Fibroblast of lung (primary cell): ENCODE results near the gene TXNDC11. TPM values are rescaled to one million over a fixed set of nuclear protein-coding genes. Genes with fewer than 3 reads are reported as not detected.

ENCODE experiments used
- DNase-seq, 2 donors: peaks; one replicate each; pipeline versions ENCODE4 v3.0.0 to v3.0.0-alpha.2; 2010; ENCODE audit warnings: low read depth in 2 of 2
- H2AFZ ChIP-seq: 2 replicates; pipeline ENCODE4 v1.5.1; 2012; ENCODE audit warnings: low read length, control low read depth, inconsistent platforms
- H3K27ac ChIP-seq: 2 replicates; pipeline ENCODE4 v1.5.1; 2011; ENCODE audit warnings: low read length, control low read depth; ENCODE audit not compliant: insufficient read depth
- H3K27me3 ChIP-seq: 2 replicates; pipeline ENCODE4 v1.5.1; 2011; ENCODE audit warnings: mild to moderate bottlenecking, low read length; ENCODE audit not compliant: control insufficient read depth, insufficient read depth
- H3K36me3 ChIP-seq: 2 replicates; pipeline ENCODE4 v1.5.1; 2011; ENCODE audit warnings: low read length; ENCODE audit not compliant: control insufficient read depth, insufficient read depth
- H3K4me1 ChIP-seq: 2 replicates; pipeline ENCODE4 v1.5.1; 2011; ENCODE audit warnings: low read length; ENCODE audit not compliant: control insufficient read depth, insufficient read depth; ENCODE audit errors: extremely low read depth
- H3K4me2 ChIP-seq: 2 replicates; pipeline ENCODE4 v1.5.1; 2011; ENCODE audit warnings: low read length, control low read depth; ENCODE audit not compliant: insufficient read depth; ENCODE audit errors: extremely low read depth
- H3K4me3 ChIP-seq, 4 experiments: fragments of 200-600 bp in 1 of 4; sonication (generic) in 1 of 4; replicated peaks in 1 of 4; 2 replicates each; pipeline ENCODE4 v1.5.1; 2011 to 2016; ENCODE audit warnings: low read length in 4 of 4, low read depth in 3 of 4, mild to moderate bottlenecking in 3 of 4, control low read depth in 2 of 4, inconsistent platforms in 1 of 4, mixed read lengths in 1 of 4; ENCODE audit not compliant: insufficient read depth in 1 of 4; ENCODE audit errors: control extremely low read depth in 1 of 4
- H3K79me2 ChIP-seq: 2 replicates; pipeline ENCODE4 v1.5.1; 2012; ENCODE audit warnings: mild to moderate bottlenecking, low read length, inconsistent platforms; ENCODE audit not compliant: control insufficient read depth, insufficient read depth
- H3K9ac ChIP-seq: 2 replicates; pipeline ENCODE4 v1.5.1; 2011; ENCODE audit warnings: mild to moderate bottlenecking, low read length, control low read depth; ENCODE audit not compliant: insufficient read depth
- H3K9me3 ChIP-seq: 2 replicates; pipeline ENCODE4 v1.5.1; 2012; ENCODE audit warnings: low read depth, low read length; ENCODE audit not compliant: control insufficient read depth, insufficient read depth
- H4K20me1 ChIP-seq: 2 replicates; pipeline ENCODE4 v1.5.1; 2011; ENCODE audit warnings: low read length; ENCODE audit not compliant: control insufficient read depth, insufficient read depth; ENCODE audit errors: extremely low read depth
- EZH2 ChIP-seq: IDR thresholded peaks from 2 replicates; pipeline ENCODE4 v1.5.1; 2012; ENCODE audit warnings: low read length, control low read depth, mild to moderate bottlenecking; ENCODE audit errors: missing control alignments
- polyA plus RNA-seq, 2 donors: library from polyadenylated mRNA; depleted of rRNA in 1 of 2; stranded (reverse) in 1 of 2; unstranded in 1 of 2; fragments of >200 nt; gene quantifications; 2 replicates each; pipeline ENCODE4 v1.2.1, GENCODE V29; 2011 to 2012; ENCODE audit warnings: missing spikeins in 1 of 2
- total RNA-seq: library from RNA; depleted of rRNA; stranded (reverse); fragments of >200 nt; gene quantifications from 2 replicates; pipeline ENCODE4 v1.2.1, GENCODE V29; 2014
- TF ChIP-seq, protein P1 (sequence below), 2 donors: IDR thresholded peaks in 1 of 2; conservative IDR thresholded peaks in 1 of 2; 1 replicate in 1 of 2; 2 replicates in 1 of 2; pipeline ENCODE4 v1.5.1; 2011 to 2012; ENCODE audit warnings: low read length in 2 of 2, control low read depth in 1 of 2, inconsistent platforms in 1 of 2, low read depth in 1 of 2, mild to moderate bottlenecking in 1 of 2

The TXNDC11 gene
- total and polyA plus RNA-seq, 2 donors (not counting 1 experiment from before 2014, with no cell fraction given): 26.8 to 46.2 TPM

DNA sequence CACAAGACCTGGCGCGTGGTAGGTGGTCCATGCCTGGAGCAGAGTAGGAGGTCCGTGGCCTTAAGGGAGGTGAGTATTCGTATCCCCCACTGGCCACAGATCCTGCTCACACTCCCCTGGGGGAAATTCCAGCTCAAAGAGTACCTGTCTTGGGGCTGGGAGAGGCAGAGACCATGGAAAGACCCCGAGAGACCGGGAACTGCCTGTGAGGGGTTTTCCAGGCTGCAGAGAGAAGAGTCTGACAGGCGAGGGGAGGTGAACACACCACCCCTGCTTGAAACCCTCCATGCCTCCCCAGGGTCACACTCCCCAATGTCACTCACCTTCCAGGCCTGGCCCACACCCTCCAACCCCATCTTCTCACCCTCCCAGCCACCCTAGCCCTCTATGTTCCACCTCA lies 87.0 kb downstream of the TXNDC11 start:
- H3K79me2 ChIP-seq: no peaks in the 10 kb centered on the region
- no peak overlapping the region for H3K9ac ChIP-seq
- H3K27me3 ChIP-seq: no peaks in the 10 kb centered on the region
- H3K4me1 ChIP-seq: no peaks in the 10 kb centered on the region
- H3K9me3 ChIP-seq: no peaks in the 10 kb centered on the region
- no peak overlapping the region for H3K4me3 ChIP-seq
- no peak overlapping the region for H3K27ac ChIP-seq
- H2AFZ ChIP-seq: no peak overlapping the region
- H3K4me2 ChIP-seq: no peak overlapping the region
- DNase-seq: no peak
- H4K20me1 ChIP-seq: no peaks in the 10 kb centered on the region
- TF ChIP-seq, protein P1, sequence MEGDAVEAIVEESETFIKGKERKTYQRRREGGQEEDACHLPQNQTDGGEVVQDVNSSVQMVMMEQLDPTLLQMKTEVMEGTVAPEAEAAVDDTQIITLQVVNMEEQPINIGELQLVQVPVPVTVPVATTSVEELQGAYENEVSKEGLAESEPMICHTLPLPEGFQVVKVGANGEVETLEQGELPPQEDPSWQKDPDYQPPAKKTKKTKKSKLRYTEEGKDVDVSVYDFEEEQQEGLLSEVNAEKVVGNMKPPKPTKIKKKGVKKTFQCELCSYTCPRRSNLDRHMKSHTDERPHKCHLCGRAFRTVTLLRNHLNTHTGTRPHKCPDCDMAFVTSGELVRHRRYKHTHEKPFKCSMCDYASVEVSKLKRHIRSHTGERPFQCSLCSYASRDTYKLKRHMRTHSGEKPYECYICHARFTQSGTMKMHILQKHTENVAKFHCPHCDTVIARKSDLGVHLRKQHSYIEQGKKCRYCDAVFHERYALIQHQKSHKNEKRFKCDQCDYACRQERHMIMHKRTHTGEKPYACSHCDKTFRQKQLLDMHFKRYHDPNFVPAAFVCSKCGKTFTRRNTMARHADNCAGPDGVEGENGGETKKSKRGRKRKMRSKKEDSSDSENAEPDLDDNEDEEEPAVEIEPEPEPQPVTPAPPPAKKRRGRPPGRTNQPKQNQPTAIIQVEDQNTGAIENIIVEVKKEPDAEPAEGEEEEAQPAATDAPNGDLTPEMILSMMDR (conservative IDR thresholded peaks at IDR 0.05 in 1 of 2, IDR thresholded peaks at IDR 0.05 in 1 of 2; ENCODE audit: low read depth in 1 of 2, low read length in 2 of 2): no peak
- H3K36me3 ChIP-seq: no peaks in the 10 kb centered on the region

DNA sequence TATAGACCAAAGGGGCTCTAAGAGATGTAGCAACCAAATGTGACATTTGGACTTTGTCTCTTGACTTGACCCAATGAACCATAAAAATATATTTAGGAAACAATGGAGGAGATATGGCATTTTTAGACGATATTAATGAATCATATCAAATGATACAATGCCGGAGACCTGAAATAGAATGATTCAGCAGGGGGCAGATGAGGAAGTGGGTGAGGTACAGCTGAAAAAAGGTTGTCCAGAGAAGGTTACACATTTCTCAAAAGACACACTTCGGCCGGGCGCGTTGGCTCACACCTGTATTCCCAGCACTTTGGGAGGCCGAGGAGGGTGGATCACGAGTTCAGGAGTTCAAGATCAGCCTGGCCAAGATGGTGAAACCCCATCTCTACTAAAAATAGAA lies 90.9 kb downstream of the TXNDC11 start:
- Histone ChIP-seq H3K27ac (no peak overlapping the region), H3K79me2 (no peaks in the 10 kb centered on the region), H2AFZ (no peak overlapping the region), H3K9me3 (no peaks in the 10 kb centered on the region), H4K20me1 (no peaks in the 10 kb centered on the region), H3K36me3 (no peaks in the 10 kb centered on the region), H3K9ac (no peak overlapping the region), H3K27me3 (no peaks in the 10 kb centered on the region), H3K4me3 (no peak overlapping the region), H3K4me2 (no peak overlapping the region), H3K4me1 (no peaks in the 10 kb centered on the region)
- no peak for DNase-seq
- TF ChIP-seq, protein P1 (conservative IDR thresholded peaks at IDR 0.05 in 1 of 2, IDR thresholded peaks at IDR 0.05 in 1 of 2; ENCODE audit: low read depth in 1 of 2, low read length in 2 of 2): no peak
- no peak for TF ChIP-seq EZH2

- Histone ChIP-seq H3K79me2 (no peaks in the 10 kb centered on the region), H3K9me3 (no peaks in the 10 kb centered on the region), H3K4me2 (no peak overlapping the region), H3K27me3 (no peaks in the 10 kb centered on the region), H3K4me3 (no peak overlapping the region), H3K9ac (no peak overlapping the region), H2AFZ (no peak overlapping the region), H3K36me3 (no peaks in the 10 kb centered on the region), H4K20me1 (no peaks in the 10 kb centered on the region), H3K4me1 (no peaks in the 10 kb centered on the region), H3K27ac (no peak overlapping the region)
- no peak for DNase-seq
- TF ChIP-seq EZH2: no peak
- TF ChIP-seq, protein P1 (conservative IDR thresholded peaks at IDR 0.05 in 1 of 2, IDR thresholded peaks at IDR 0.05 in 1 of 2; ENCODE audit: low read depth in 1 of 2, low read length in 2 of 2): no peak
Measured at GRCh38 chr16:11650641-11651591, 91.7 kb downstream of the TXNDC11 start.
